RWPE2 (cell line): Measurements from ENCODE around the gene WDR82.

Experiments used
- ATAC-seq: fragments of 200-7000 bp; cut with Tn5 transposase; 3 replicates; pipeline ENCODE4 v1.9.1; 2021; ENCODE audit warnings: low read depth
- DNase-seq: peaks from one replicate; pipeline ENCODE4 v3.0.0-alpha.2; 2020; ENCODE audit warnings: low spot score
- H3K27ac ChIP-seq: fragments of 450-650 bp; 2 replicates; pipeline ENCODE4 v1.5.1; 2017; ENCODE audit warnings: mild to moderate bottlenecking; ENCODE audit not compliant: poor library complexity, severe bottlenecking
- H3K27me3 ChIP-seq: fragments of 250-450 bp; sonication (Bioruptor Pico); 2 replicates; pipeline ENCODE4 v1.5.1; 2021; ENCODE audit warnings: mild to moderate bottlenecking, moderate library complexity; ENCODE audit not compliant: insufficient read depth, poor library complexity, severe bottlenecking
- H3K36me3 ChIP-seq: fragments of 250-450 bp; sonication (Bioruptor Pico); 2 replicates; pipeline ENCODE4 v1.5.1; 2020; ENCODE audit warnings: low read depth, mild to moderate bottlenecking, moderate library complexity
- H3K4me1 ChIP-seq: fragments of 250-450 bp; sonication (Bioruptor Pico); 2 replicates; pipeline ENCODE4 v1.5.1; 2021; ENCODE audit warnings: mild to moderate bottlenecking, moderate library complexity; ENCODE audit not compliant: insufficient read depth, poor library complexity, severe bottlenecking
- H3K4me3 ChIP-seq: fragments of 250-450 bp; sonication (Bioruptor Pico); 2 replicates; pipeline ENCODE4 v1.5.1; 2021; ENCODE audit warnings: mild to moderate bottlenecking, moderate library complexity; ENCODE audit not compliant: severe bottlenecking
- H3K9me3 ChIP-seq: fragments of 250-450 bp; sonication (Bioruptor Pico); 2 replicates; pipeline ENCODE4 v1.5.1; 2021; ENCODE audit warnings: mild to moderate bottlenecking, moderate library complexity; ENCODE audit not compliant: severe bottlenecking
- TF ChIP-seq, protein P1 (sequence below): fragments of 450-650 bp; IDR thresholded peaks from one replicate; pipeline ENCODE4 v1.5.1; 2017; ENCODE audit warnings: mild to moderate bottlenecking, moderate library complexity; ENCODE audit not compliant: poor library complexity, severe bottlenecking

The WDR82 gene

DNA sequence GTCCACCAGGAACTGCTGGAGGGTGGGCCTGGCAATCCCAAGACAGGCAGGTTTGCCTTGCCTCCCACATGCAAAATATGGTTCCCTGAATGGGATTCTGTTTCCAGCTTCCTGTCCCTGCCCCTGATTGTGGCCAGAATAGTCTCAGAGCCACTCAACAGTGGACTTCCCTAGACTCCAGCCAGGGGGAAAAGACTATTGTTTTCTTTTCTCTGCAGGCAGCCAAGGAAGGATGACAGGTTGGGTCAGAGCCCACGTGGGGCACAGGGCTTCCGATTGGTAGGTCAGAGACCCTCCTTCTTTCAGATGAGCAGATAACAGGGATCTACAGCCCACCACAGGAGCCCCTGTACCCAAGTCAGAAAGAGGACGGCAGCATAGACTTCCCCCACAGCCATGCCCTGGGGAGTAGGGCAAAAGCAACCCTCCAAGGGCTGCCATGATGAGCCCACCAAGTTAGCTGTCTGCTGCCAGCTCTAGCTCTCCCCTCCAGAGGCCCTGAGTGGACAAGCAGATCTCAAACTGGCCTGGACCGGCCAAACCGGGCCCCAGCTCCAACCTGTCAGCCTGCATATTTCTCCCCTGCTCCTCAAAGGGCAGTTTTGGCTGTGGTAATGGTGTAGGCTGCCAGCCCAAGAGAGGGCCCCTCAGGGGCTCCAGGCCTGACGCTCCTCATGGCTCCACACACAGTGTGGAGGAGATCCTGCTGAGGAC, 59.4 kb downstream of the WDR82 start:
- Histone ChIP-seq H3K36me3 (peaks cover 4% of the 10 kb centered on the region), H3K9me3 (no peaks in the 10 kb centered on the region), H3K27me3 (no peaks in the 10 kb centered on the region), H3K27ac (peak overlapping the region; percentile 93), H3K4me1 (peaks cover 18% of the 10 kb centered on the region), H3K4me3 (no peak overlapping the region)
- no peak for DNase-seq
- no peak for ATAC-seq
- TF ChIP-seq, protein P1, sequence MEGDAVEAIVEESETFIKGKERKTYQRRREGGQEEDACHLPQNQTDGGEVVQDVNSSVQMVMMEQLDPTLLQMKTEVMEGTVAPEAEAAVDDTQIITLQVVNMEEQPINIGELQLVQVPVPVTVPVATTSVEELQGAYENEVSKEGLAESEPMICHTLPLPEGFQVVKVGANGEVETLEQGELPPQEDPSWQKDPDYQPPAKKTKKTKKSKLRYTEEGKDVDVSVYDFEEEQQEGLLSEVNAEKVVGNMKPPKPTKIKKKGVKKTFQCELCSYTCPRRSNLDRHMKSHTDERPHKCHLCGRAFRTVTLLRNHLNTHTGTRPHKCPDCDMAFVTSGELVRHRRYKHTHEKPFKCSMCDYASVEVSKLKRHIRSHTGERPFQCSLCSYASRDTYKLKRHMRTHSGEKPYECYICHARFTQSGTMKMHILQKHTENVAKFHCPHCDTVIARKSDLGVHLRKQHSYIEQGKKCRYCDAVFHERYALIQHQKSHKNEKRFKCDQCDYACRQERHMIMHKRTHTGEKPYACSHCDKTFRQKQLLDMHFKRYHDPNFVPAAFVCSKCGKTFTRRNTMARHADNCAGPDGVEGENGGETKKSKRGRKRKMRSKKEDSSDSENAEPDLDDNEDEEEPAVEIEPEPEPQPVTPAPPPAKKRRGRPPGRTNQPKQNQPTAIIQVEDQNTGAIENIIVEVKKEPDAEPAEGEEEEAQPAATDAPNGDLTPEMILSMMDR = no peak

DNA sequence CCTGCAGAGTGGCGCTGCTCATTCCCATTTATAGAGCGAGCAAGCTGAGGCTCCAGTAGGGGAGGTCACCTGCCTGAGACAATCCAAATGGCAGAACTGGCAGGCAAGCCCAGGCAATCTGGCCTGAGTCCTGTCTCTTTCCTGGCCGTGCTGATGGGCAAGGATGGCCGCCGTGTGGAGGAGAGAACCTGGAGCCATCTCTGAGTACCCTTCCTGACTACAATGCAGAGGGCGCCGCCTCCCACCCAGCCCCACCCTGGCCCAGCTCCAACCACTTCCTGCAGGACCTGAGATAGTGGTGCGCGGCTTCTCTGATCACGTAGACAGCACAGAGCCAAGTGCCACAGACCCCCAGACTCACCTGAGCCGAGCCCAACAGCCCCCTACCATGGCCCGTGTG, 60.0 kb downstream of the WDR82 start:
- DNase-seq = no peak
- no peak overlapping the region for H3K4me3 ChIP-seq
- H3K36me3 ChIP-seq = peaks cover 11% of the 10 kb centered on the region
- no peak for ATAC-seq
- peaks cover 18% of the 10 kb centered on the region for H3K4me1 ChIP-seq
- H3K27me3 ChIP-seq = no peaks in the 10 kb centered on the region
- TF ChIP-seq, protein P1 = no peak
- H3K9me3 ChIP-seq = no peaks in the 10 kb centered on the region
- peak overlapping the region; percentile 93 for H3K27ac ChIP-seq

DNA sequence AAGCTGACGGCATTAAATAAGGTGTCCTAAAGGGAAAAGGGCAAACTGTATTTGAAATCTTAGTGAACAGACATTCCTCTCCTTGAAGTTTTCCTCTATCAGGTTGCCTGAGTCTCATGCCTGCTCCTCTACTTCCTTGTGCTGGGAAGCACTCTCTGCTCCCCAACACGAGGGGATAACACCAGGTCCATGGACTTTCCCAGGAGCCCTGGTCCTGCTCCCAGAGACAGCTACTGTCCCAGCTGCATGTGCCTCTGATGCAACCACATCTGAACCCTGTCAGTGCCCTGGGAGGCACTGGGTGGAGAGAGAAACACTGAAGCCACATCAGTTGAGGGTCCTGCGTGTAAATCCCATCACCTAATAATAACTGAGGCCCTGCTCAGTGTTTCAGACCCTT, 60.4 kb downstream of the WDR82 start:
- no peaks in the 10 kb centered on the region for H3K9me3 ChIP-seq
- TF ChIP-seq, protein P1 = no peak
- peak overlapping the region; percentile 93 for H3K27ac ChIP-seq
- no peak overlapping the region for H3K4me3 ChIP-seq
- DNase-seq (no peak), ATAC-seq (no peak)
- peaks cover 15% of the 10 kb centered on the region for H3K36me3 ChIP-seq
- peaks cover 18% of the 10 kb centered on the region for H3K4me1 ChIP-seq
- H3K27me3 ChIP-seq = no peaks in the 10 kb centered on the region

DNA sequence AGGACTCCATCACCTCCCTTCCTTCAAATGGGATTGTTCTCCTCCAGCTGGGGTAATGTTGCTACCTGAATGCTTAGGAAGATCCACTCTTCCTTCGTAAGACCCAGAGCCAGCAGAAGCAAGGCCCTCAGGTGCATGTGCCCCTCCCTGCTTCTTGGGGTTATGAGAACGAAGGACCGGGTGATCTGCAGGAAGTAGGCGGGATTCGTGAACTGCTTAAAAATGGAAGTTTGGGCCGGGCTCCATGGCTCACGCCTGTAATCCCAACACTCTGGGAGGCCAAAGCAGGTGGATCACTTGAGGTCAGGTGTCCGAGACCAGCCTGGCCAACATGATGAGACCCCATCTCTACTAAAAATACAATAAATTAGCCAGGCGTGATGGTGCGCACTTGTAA, 61.0 kb downstream of the WDR82 start:
- no peak for DNase-seq
- Histone ChIP-seq H3K4me3 (no peak overlapping the region), H3K36me3 (peaks cover 21% of the 10 kb centered on the region), H3K27me3 (no peaks in the 10 kb centered on the region), H3K9me3 (no peaks in the 10 kb centered on the region), H3K27ac (peak overlapping the region; percentile 93), H3K4me1 (peaks cover 18% of the 10 kb centered on the region)
- peak; percentile 44 for ATAC-seq
- TF ChIP-seq, protein P1 = no peak
